A549 (cell line): Measurements from ENCODE around the gene ZFHX2. TPM values are rescaled to one million over a fixed set of nuclear protein-coding genes. Genes with fewer than 3 reads are reported as not detected.

Experiments
- ATAC-seq, 2 experiments: fragments of 200-7000 bp in 1 of 2; fragments of >200 bp in 1 of 2; cut with Nextera tagmentation in 1 of 2; cut with Tn5 transposase in 1 of 2; 3 replicates each; pipeline versions ENCODE4 v1.8.0 to v1.9.1; 2018 to 2020; ENCODE audit warnings: mild to moderate bottlenecking in 1 of 2, moderate library complexity in 1 of 2
- CTCF ChIA-PET: fragments of 300-600 bp; sonication (Branson Sonifier 250); formaldehyde crosslinking; extraction: SDS; loops from one replicate; lab custom pipeline; 2021; ENCODE audit warnings: antibody characterized with exemption, inconsistent platforms; lab: Yijun Ruan, JAX
- POLR2A ChIA-PET: fragments of 350-600 bp; formaldehyde crosslinking; extraction: SDS; loops from one replicate; lab custom pipeline; 2021; ENCODE audit warnings: antibody characterized with exemption, inconsistent platforms; lab: Yijun Ruan, JAX
- DNase-seq, 2 experiments: peaks; one replicate each; pipeline versions ENCODE4 v3.0.0 to v3.0.0-alpha.2; 2011 to 2016; ENCODE audit warnings: low read depth in 1 of 2, low spot score in 1 of 2
- FAIRE-seq: peaks from 2 replicates; lab custom pipeline; 2011; peaks lifted over from hg19 to GRCh38; lab: Jason Lieb, UNC
- H3K27ac ChIP-seq, 2 experiments: fragments of >200 bp; sonication (Bioruptor Twin); formaldehyde crosslinking; 3 replicates each; pipeline ENCODE4 v1.5.1; 2016 to 2017
- H3K4me1 ChIP-seq: fragments of >200 bp; sonication (Bioruptor Twin); formaldehyde crosslinking; 3 replicates; pipeline ENCODE4 v1.6.1; 2016
- H3K4me2 ChIP-seq: fragments of >200 bp; sonication (Bioruptor Twin); formaldehyde crosslinking; 3 replicates; pipeline ENCODE4 v1.6.1; 2016
- H3K4me3 ChIP-seq: fragments of >200 bp; sonication (Bioruptor Twin); formaldehyde crosslinking; 3 replicates; pipeline ENCODE4 v1.5.1; 2016
- H3K9me3 ChIP-seq: fragments of >200 bp; sonication (Bioruptor Twin); formaldehyde crosslinking; 3 replicates; pipeline ENCODE4 v1.6.1; 2016
- CEBPB ChIP-seq, 2 experiments: fragments of >200 bp in 1 of 2; sonication (Bioruptor Twin) in 1 of 2; formaldehyde crosslinking in 1 of 2; IDR thresholded peaks; 2 replicates each; pipeline ENCODE4 v1.6.1; 2012 to 2016
- CTCF ChIP-seq: fragments of >200 bp; sonication (Bioruptor Twin); formaldehyde crosslinking; IDR thresholded peaks from 3 replicates; pipeline ENCODE4 v1.5.1; 2016
- FOXS1 ChIP-seq: fragments of 250-450 bp; sonication (Bioruptor Pico); IDR thresholded peaks from 2 replicates; pipeline ENCODE4 v1.5.0; 2020; ENCODE audit warnings: mild to moderate bottlenecking, moderate library complexity
- HEYL ChIP-seq: fragments of 250-450 bp; sonication (Bioruptor Pico); IDR thresholded peaks from 2 replicates; pipeline ENCODE4 v1.8.0; 2021; ENCODE audit warnings: mild to moderate bottlenecking, moderate library complexity
- MAX ChIP-seq: IDR thresholded peaks from 2 replicates; pipeline ENCODE4 v1.6.1; 2012
- NFE2L2 ChIP-seq: fragments of 150-350 bp; conservative IDR thresholded peaks from 2 replicates; pipeline ENCODE4 v1.6.1; 2014; ENCODE audit warnings: low read length
- PHF8 ChIP-seq: fragments of 200-600 bp; sonication (generic); IDR thresholded peaks from 2 replicates; pipeline ENCODE4 v1.6.1; 2016; ENCODE audit warnings: low read depth, mild to moderate bottlenecking, antibody characterized with exemption, moderate library complexity, borderline replicate concordance
- POLR2A ChIP-seq: IDR thresholded peaks from 2 replicates; pipeline ENCODE4 v1.6.1; 2012; ENCODE audit warnings: mild to moderate bottlenecking, low read length
- RAD21 ChIP-seq, 2 experiments: fragments of >200 bp in 1 of 2; sonication (Bioruptor Twin) in 1 of 2; formaldehyde crosslinking in 1 of 2; IDR thresholded peaks in 1 of 2; conservative IDR thresholded peaks in 1 of 2; 2 replicates in 1 of 2; 3 replicates in 1 of 2; pipeline ENCODE4 v1.6.1; 2012 to 2018; ENCODE audit warnings: inconsistent platforms in 1 of 2
- RCOR1 ChIP-seq: fragments of 150-350 bp; IDR thresholded peaks from 2 replicates; pipeline ENCODE4 v1.6.1; 2014; ENCODE audit warnings: antibody characterized with exemption, low read length, low read depth
- REST ChIP-seq: fragments of 200-600 bp; sonication (generic); IDR thresholded peaks from 2 replicates; pipeline ENCODE4 v1.6.1; 2016; ENCODE audit warnings: antibody characterized with exemption, mild to moderate bottlenecking, moderate library complexity
- SMC3 ChIP-seq: fragments of >200 bp; sonication (Bioruptor Twin); formaldehyde crosslinking; IDR thresholded peaks from 3 replicates; pipeline ENCODE4 v1.6.1; 2018; ENCODE audit warnings: inconsistent platforms
- ZFP36 ChIP-seq: fragments of 450-650 bp; IDR thresholded peaks from 2 replicates; pipeline ENCODE4 v1.6.1; 2014; ENCODE audit warnings: borderline replicate concordance; ENCODE audit not compliant: partially characterized antibody
- WGBS: methylation state at CpG from one replicate; pipeline ENCODE4 v1.1.6; 2017; ENCODE audit errors: missing lambda C conversion rate; 5-methylcytosine and 5-hydroxymethylcytosine counted together
- polyA plus RNA-seq, 4 experiments: library from polyadenylated mRNA; depleted of rRNA in 3 of 4; stranded (reverse); fragments of >200 nt; fragmentation: RNase III in 1 of 4; extraction: RNeasy Plus Mini Kit Qiagen cat#74134 plus additional on column Dnase treatment in 1 of 4; gene quantifications; 2 replicates in 3 of 4; 3 replicates in 1 of 4; pipeline ENCODE4 v1.2.3, GENCODE V29; 2011 to 2017

Gene ZFHX2
- polyA plus RNA-seq, 2 of the 4 experiments (the other 2 are of a cell fraction) = 0.34 to 1.1 TPM

- TF ChIP-seq RCOR1 (no peak), CEBPB (IDR thresholded peaks at IDR 0.05) (no peak), ZFP36 (no peak), MAX (no peak), NFE2L2 (no peak)
- TF ChIP-seq, all 56 proteins: peak for 0
- Histone ChIP-seq H3K4me3 (no peak overlapping the region), H3K4me1 (no peaks in the 10 kb centered on the region), H3K9me3 (no peaks in the 10 kb centered on the region), H3K4me2 (no peak overlapping the region), H3K27ac (no peak overlapping the region)
- no peak for FAIRE-seq
- DNase-seq = no peak
- CTCF ChIA-PET = interaction anchor here (1.0 to 7.5 kb wide), 6 partner anchors 9 to 89 kb away, joined by 3 to 74 read pairs (median 4); no protein-coding TSS in a partner anchor
- 95% methylated on average over 5 of the region's 5 CpGs for WGBS
- POLR2A ChIA-PET = no interaction called here
- no peak for ATAC-seq
These were observed 8.2 kb downstream of the ZFHX2 start for GRCh38 chr14:23543403-23543802.

GRCh38 chr14:23542261-23542660, 9.3 kb downstream of the ZFHX2 start:
- Histone ChIP-seq H3K27ac (no peak overlapping the region), H3K9me3 (no peaks in the 10 kb centered on the region), H3K4me2 (no peak overlapping the region), H3K4me3 (no peak overlapping the region), H3K4me1 (no peaks in the 10 kb centered on the region)
- DNase-seq = no peak
- ChIA-PET POLR2A (interaction anchor here (1.9 kb wide), 1 partner anchor 13 kb away, joined by 5 read pairs; the partner anchor contains the start of gene THTPA), CTCF (interaction anchor here (1.0 to 7.5 kb wide), 10 partner anchors 8 to 67 kb away, joined by 3 to 74 read pairs (median 4); no protein-coding TSS in a partner anchor)
- no peak for ATAC-seq
- WGBS = 72% methylated on average over 5 of the region's 5 CpGs
- FAIRE-seq = no peak
- TF ChIP-seq REST (no peak), FOXS1 (CRISPR knock-in tag) (no peak)

- H3K4me2 ChIP-seq = no peak overlapping the region
- H3K27ac ChIP-seq = no peak overlapping the region
- FAIRE-seq (no peak), ATAC-seq (no peak), DNase-seq (no peak)
- ChIA-PET CTCF (interaction anchor here (0.8 to 7.5 kb wide), 14 partner anchors 9 to 121 kb away, joined by 3 to 74 read pairs (median 6); no protein-coding TSS in a partner anchor), POLR2A (interaction anchor here (0.8 to 1.1 kb wide), 2 partner anchors 15 to 61 kb away, joined by 3 to 5 read pairs; no protein-coding TSS in a partner anchor)
- no peak for TF ChIP-seq PHF8
- TF ChIP-seq POLR2A = no peak
- no peak for TF ChIP-seq CTCF
- no peak for TF ChIP-seq HEYL
- no peaks in the 10 kb centered on the region for H3K4me1 ChIP-seq
- no peak overlapping the region for H3K4me3 ChIP-seq
- WGBS = 70% methylated on average over 4 of the region's 4 CpGs
- no peaks in the 10 kb centered on the region for H3K9me3 ChIP-seq
These were observed 11.5 kb downstream of the ZFHX2 start for GRCh38 chr14:23540141-23540469.

GRCh38 chr14:23539248-23540140, 12.1 kb downstream of the ZFHX2 start:
- peak; percentile 45 to 61 for DNase-seq
- no peaks in the 10 kb centered on the region for H3K4me1 ChIP-seq
- no peak for FAIRE-seq
- TF ChIP-seq RAD21 (conservative IDR thresholded peaks at IDR 0.05 in 1 of 2, IDR thresholded peaks at IDR 0.05 in 1 of 2) (peak; percentile 37 to 51; a peak in 2 of 5 replicates), CTCF (peak; percentile 59), SMC3 (peak; percentile 29; the same call in 1 of the 3 replicates), HEYL (no peak)
- TF ChIP-seq, all 56 proteins: peak for 3
- CTCF ChIA-PET = interaction anchor here (0.6 to 7.5 kb wide), 21 partner anchors 10 to 212 kb away, joined by 3 to 74 read pairs (median 5); partner anchors contain the start of gene ZFHX2
- H3K4me3 ChIP-seq = no peak overlapping the region
- H3K27ac ChIP-seq = no peak overlapping the region
- POLR2A ChIA-PET = interaction anchor here (1.1 kb wide), 1 partner anchor 16 kb away, joined by 3 read pairs; no protein-coding TSS in a partner anchor
- no peak overlapping the region for H3K4me2 ChIP-seq
- H3K9me3 ChIP-seq = no peaks in the 10 kb centered on the region
- peak; percentile 79 to 91; a peak in 5 of 6 replicates for ATAC-seq
- 48% methylated on average over 10 of the region's 10 CpGs for WGBS
